Smooth muscle cell (in vitro differentiated cells): ENCODE results near the gene NEBL. TPM values are rescaled to one million over a fixed set of nuclear protein-coding genes. Genes with fewer than 3 reads are reported as not detected.

Experiments used
- DNase-seq: peaks from one replicate; lab custom pipeline; 2025; ENCODE audit not compliant: unreplicated experiment; lab: John Stamatoyannopoulos, UW
- H2AFZ ChIP-seq: fragments of 200-600 bp; sonication (generic); 2 replicates; pipeline ENCODE4 v1.6.0; 2016; ENCODE audit warnings: antibody characterized with exemption, low read depth, mild to moderate bottlenecking
- H3F3A ChIP-seq: fragments of 200-600 bp; sonication (generic); 2 replicates; pipeline ENCODE4 v1.6.0; 2017; ENCODE audit warnings: antibody characterized with exemption, low read depth
- H3K27ac ChIP-seq: fragments of 200-600 bp; sonication (generic); 2 replicates; pipeline ENCODE4 v1.5.1; 2016; ENCODE audit warnings: low read depth, mild to moderate bottlenecking
- H3K27me3 ChIP-seq: fragments of 200-600 bp; sonication (generic); 2 replicates; pipeline ENCODE4 v1.6.1; 2016; ENCODE audit warnings: low read depth, mild to moderate bottlenecking
- H3K36me3 ChIP-seq: fragments of 200-600 bp; sonication (generic); 2 replicates; pipeline ENCODE4 v1.5.1; 2016; ENCODE audit warnings: low read depth
- H3K4me1 ChIP-seq: fragments of 200-600 bp; sonication (generic); 2 replicates; pipeline ENCODE4 v1.5.1; 2016; ENCODE audit warnings: low read depth
- H3K4me2 ChIP-seq: fragments of 200-600 bp; sonication (generic); 2 replicates; pipeline ENCODE4 v1.6.0; 2016; ENCODE audit warnings: mild to moderate bottlenecking
- H3K4me3 ChIP-seq: fragments of 200-600 bp; sonication (generic); 2 replicates; pipeline ENCODE4 v1.5.1; 2016; ENCODE audit warnings: mild to moderate bottlenecking
- H3K79me2 ChIP-seq: fragments of 200-600 bp; sonication (generic); 2 replicates; pipeline ENCODE4 v1.6.0; 2016; ENCODE audit warnings: low read depth, mild to moderate bottlenecking
- H3K9ac ChIP-seq: fragments of 200-600 bp; sonication (generic); 2 replicates; pipeline ENCODE4 v1.6.0; 2016; ENCODE audit warnings: low read depth
- H3K9me3 ChIP-seq: fragments of 200-600 bp; sonication (generic); replicated peaks from 2 replicates; pipeline ENCODE4 v1.5.1; 2016; ENCODE audit warnings: low read depth
- H4K20me1 ChIP-seq: fragments of 200-600 bp; sonication (generic); 2 replicates; pipeline ENCODE4 v1.6.0; 2016; ENCODE audit warnings: low read depth
- CTCF ChIP-seq: fragments of 200-600 bp; sonication (generic); IDR thresholded peaks from 2 replicates; pipeline ENCODE4 v1.5.1; 2017; ENCODE audit warnings: borderline replicate concordance, mild to moderate bottlenecking, antibody characterized with exemption; ENCODE audit not compliant: insufficient read depth, poor library complexity, severe bottlenecking
- WGBS: methylation state at CpG from one replicate; pipeline ENCODE4 v1.1.7; 2016; ENCODE audit warnings: low lambda C conversion rate; 5-methylcytosine and 5-hydroxymethylcytosine counted together
- polyA plus RNA-seq: library from polyadenylated mRNA; unstranded; fragments of >200 nt; fragmentation: Nextera tagmentation; extraction: Ambion mirVana; gene quantifications from 2 replicates; pipeline ENCODE4 v1.2.1, GENCODE V29; 2016
- total RNA-seq: library from RNA; depleted of rRNA; stranded (reverse); fragments of >200 nt; gene quantifications from 2 replicates; pipeline ENCODE4 v1.2.3, GENCODE V29; 2014

NEBL gene
- total and polyA plus RNA-seq, 2 experiments from 2014 or later = 1.8 to 12.8 TPM

GRCh38 chr10:20822825-20823224 lies 74.3 kb downstream of the NEBL start:
- Histone ChIP-seq H3K79me2 (no peaks in the 10 kb centered on the region), H3K27ac (no peak overlapping the region), H3K9ac (no peak overlapping the region), H3K4me1 (no peaks in the 10 kb centered on the region), H4K20me1 (no peaks in the 10 kb centered on the region), H3K9me3 (no peaks in the 10 kb centered on the region), H3K36me3 (no peaks in the 10 kb centered on the region), H3K4me3 (no peak overlapping the region), H3K4me2 (no peak overlapping the region), H3K27me3 (no peaks in the 10 kb centered on the region), H3F3A (no peaks in the 10 kb centered on the region), H2AFZ (no peak overlapping the region)
- over 99% methylated on average over 4 of the region's 4 CpGs for WGBS
- no peak for DNase-seq
- TF ChIP-seq CTCF = no peak

- Histone ChIP-seq H3K9me3 (no peaks in the 10 kb centered on the region), H3K27ac (no peak overlapping the region), H3K27me3 (no peaks in the 10 kb centered on the region), H3F3A (no peaks in the 10 kb centered on the region), H3K9ac (no peak overlapping the region), H2AFZ (no peak overlapping the region), H3K4me3 (no peak overlapping the region), H3K36me3 (no peaks in the 10 kb centered on the region), H3K79me2 (no peaks in the 10 kb centered on the region), H4K20me1 (no peaks in the 10 kb centered on the region), H3K4me2 (no peak overlapping the region), H3K4me1 (no peaks in the 10 kb centered on the region)
- TF ChIP-seq CTCF = no peak
- 93% methylated on average over 5 of the region's 5 CpGs for WGBS
- DNase-seq = no peak
These were observed 79.5 kb downstream of the NEBL start for GRCh38 chr10:20817646-20818045.

GRCh38 chr10:20817116-20817515 lies 80.0 kb downstream of the NEBL start:
- no peak for DNase-seq
- H3K27me3 ChIP-seq = no peaks in the 10 kb centered on the region
- H3K9ac ChIP-seq = no peak overlapping the region
- no peak for TF ChIP-seq CTCF
- no peaks in the 10 kb centered on the region for H3F3A ChIP-seq
- H3K9me3 ChIP-seq = no peaks in the 10 kb centered on the region
- WGBS = 91% methylated on average over 3 of the region's 3 CpGs
- H3K4me3 ChIP-seq = no peak overlapping the region
- H3K4me1 ChIP-seq = no peaks in the 10 kb centered on the region
- no peak overlapping the region for H3K27ac ChIP-seq
- no peaks in the 10 kb centered on the region for H4K20me1 ChIP-seq
- H3K79me2 ChIP-seq = no peaks in the 10 kb centered on the region
- H3K36me3 ChIP-seq = no peaks in the 10 kb centered on the region
- no peak overlapping the region for H2AFZ ChIP-seq
- no peak overlapping the region for H3K4me2 ChIP-seq

GRCh38 chr10:20814116-20814515 lies 83.0 kb downstream of the NEBL start:
- H4K20me1 ChIP-seq = no peaks in the 10 kb centered on the region
- TF ChIP-seq CTCF = no peak
- no peak overlapping the region for H3K27ac ChIP-seq
- no peaks in the 10 kb centered on the region for H3K79me2 ChIP-seq
- H3K9ac ChIP-seq = no peak overlapping the region
- no peak overlapping the region for H3K4me2 ChIP-seq
- no peaks in the 10 kb centered on the region for H3K9me3 ChIP-seq
- no peak for DNase-seq
- H3K4me1 ChIP-seq = no peaks in the 10 kb centered on the region
- H3F3A ChIP-seq = no peaks in the 10 kb centered on the region
- no peaks in the 10 kb centered on the region for H3K36me3 ChIP-seq
- no peaks in the 10 kb centered on the region for H3K27me3 ChIP-seq
- no peak overlapping the region for H2AFZ ChIP-seq
- no peak overlapping the region for H3K4me3 ChIP-seq
- WGBS = 94% methylated on average over 5 of the region's 5 CpGs
